ENCODE data around the gene LZIC.
"Not testable (repeated sequence)": the region's sequence is repeated elsewhere in the genome, so short reads cannot be mapped to it uniquely, and the experiment has no call there.

The LZIC gene

GRCh38 chr1:9942939-9943788 is at the start of gene LZIC, which contains the start of gene NMNAT1:
Gene LZIC, minus strand, starts transcription at chr1:9943391. Its CDS starts 6,772 bp downstream, at chr1:9936619.
Gene NMNAT1, plus strand, starts transcription at chr1:9943475. Its CDS starts 28,599 bp downstream, at chr1:9972074.
- DNase-seq: peak; percentile 81 to 83

- no peak for DNase-seq
Observed at GRCh38 chr1:9992910-9993309, 49.7 kb upstream of the LZIC start.

DNA sequence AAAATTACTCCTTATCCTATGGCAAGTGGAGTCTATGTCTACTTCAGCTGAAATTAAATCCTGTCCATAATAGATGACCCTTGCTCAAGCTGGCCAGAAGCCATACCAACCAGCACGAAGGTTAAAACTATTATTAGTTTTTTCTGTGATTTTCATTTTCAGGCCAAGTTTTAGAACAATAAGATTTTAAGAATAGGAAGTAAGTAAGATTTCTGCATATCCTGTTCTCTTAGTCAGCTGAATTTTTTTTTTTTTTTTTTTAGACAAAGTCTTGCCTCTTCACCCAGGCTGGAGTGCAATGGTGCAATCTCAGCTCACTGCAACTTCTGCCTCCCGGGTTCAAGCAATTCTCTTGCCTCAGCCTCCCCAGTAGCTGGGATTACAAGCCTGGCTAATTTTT is 47.8 kb upstream of the LZIC start:
- DNase-seq: no peak

DNA sequence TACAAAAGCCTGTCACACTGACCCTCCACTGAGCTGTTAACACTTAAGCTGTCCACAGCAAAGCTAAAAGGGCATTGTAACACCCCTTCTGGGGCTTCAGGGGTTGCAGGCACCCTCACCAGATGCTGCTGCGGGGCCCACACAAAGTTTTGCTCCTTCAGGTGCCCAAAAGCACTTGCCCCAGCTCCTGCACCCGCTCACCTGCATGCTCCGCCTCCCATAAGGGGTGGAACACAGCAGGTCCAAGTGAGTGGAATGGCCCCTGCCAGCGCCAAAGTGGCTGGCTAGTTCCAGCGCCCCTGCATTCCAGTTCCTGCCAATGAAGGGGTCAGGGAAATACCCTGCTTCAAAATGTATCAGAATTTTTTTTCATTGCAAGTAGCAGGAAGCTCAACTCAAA is 46.6 kb upstream of the LZIC start:
- DNase-seq: no peak

DNA sequence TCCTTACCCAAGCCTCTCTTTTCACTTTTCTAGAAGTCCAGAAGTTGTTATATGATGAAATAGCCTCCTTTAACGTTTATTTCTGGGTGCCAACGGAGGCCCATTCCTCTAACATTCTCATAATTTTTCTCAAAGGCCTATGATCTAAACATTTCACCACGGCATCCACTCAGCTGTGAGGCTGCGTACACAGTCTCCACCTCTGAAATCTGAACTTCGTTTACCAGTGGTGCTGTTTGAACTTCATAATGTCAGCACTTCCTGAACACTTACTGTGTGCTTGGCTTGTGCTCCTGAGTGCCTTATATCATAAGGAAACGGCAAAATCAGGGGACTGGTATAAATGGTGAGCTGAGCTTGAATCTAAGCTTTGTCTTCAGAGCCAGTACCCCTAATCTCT is 41.8 kb upstream of the LZIC start:
- no peak for DNase-seq

GRCh38 chr1:9984253-9984652 is 41.1 kb upstream of the LZIC start:
- DNase-seq: no peak

DNA sequence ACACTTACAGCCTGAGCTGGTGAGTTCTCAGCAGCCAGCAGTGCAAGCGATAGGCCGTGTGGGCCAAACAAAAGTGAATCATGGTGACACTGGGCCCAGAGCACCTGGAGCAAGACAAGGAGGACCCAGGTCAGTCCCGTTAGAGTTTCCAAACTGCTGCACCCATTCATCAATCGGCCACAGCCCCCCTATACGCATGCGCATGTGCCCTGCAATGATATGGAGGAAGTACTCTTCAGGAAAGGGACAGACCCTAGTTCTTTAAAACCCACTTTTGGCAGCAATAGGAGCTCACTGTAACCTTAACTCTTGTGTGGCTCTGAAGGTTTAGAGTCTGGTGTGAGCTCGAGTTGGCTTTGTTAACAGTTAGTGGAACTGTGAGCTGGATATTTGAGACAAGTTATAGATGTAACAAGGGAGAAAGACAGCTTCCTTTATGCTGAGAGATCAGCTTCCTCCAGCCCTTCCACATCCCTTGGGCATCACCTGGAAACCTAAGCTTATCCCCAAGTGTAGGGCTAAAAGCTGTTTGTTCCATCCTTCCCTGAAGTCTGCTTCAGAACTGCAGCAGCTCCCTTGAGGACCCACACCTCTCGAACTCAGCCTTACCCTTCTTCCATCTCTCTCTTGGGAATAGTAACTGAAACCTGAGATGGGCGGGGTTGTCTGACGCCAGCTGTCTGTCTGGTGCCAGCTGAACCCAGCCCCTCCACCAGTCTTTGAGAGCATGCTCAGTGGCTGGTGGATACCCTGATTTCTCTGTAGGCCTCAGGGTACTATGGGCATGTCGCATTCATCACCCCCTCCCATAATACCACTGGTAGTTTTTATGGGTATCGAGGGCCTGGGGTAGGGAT is 17.7 kb upstream of the LZIC start:
- DNase-seq: no peak

- DNase-seq: no peak
Observed at GRCh38 chr1:9960011-9960410, 16.8 kb upstream of the LZIC start.

GRCh38 chr1:9957726-9958125 is 14.5 kb upstream of the LZIC start:
- DNase-seq: no peak

DNA sequence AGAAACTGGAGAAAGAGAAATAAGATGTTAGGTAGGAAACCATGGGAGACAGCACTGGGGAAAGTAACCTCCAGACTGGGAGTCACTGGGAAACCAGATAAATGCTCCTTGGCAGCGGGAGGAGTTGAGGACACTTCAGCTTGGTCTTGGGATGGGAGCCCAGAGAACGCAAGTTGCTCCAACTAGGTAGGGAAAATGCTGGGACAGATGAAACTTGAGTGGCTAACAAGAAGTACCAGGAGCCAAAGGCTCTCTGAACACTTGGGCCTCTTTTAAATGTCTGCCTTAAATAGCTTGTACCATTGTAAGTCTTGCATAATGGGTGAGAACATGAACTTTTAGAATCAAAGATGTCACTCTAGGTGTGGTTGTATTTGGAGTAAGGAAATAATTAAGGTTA is 3.1 kb upstream of the LZIC start:
- DNase-seq: no peak

DNA sequence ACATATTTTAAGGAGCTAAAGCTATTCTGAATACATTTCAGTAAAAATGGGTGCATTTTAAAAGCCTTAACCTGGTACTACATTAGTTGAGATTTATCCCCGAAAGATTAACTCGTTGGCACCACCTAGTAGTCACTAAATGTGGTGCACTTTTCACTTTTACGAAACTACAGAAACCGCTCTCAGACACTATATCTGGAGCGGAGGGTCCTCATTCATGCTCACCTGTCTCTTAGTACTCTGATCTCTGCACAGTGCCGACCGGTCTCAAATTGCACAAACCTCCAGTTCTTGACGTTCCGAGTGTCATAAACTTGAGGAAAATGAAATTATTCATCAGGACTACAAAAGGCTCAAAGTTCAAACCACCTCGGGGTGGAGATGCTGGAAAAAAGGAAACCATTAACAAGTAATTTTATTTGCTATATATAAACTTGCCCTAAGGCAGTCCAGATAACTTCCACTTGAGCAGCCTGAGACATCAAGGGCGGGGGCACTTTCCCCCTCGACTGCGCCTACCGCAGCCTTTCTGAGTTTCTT is 722 bp downstream of the LZIC start:
- no peak for DNase-seq

- DNase-seq: no peak
Observed at GRCh38 chr1:9929431-9930385, 13.5 kb downstream of the LZIC start.

- no peak for DNase-seq
Observed at GRCh38 chr1:9927259-9927658, 15.9 kb downstream of the LZIC start.

GRCh38 chr1:9922342-9922741 is 20.8 kb downstream of the LZIC start:
- DNase-seq: no peak

DNA sequence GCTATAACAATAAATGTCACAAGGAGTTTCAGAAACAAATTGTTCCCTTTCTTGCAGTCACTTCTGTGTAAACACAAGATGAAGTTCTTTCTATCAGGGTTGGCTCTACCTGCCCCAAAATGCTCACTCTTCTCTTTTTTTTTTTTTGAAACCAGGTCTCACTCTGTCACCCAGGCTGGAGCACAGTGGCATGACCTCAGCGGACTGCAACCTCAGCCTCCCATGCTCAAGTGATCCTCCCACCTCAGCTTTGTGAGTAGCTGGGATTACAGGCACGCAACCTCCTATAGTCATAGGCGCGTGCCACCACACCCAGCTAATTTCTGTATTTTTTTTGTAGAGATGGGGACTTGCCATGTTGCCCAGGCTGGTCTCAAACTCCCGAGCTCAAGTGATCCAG is 22.6 kb downstream of the LZIC start:
- no peak for DNase-seq

DNA sequence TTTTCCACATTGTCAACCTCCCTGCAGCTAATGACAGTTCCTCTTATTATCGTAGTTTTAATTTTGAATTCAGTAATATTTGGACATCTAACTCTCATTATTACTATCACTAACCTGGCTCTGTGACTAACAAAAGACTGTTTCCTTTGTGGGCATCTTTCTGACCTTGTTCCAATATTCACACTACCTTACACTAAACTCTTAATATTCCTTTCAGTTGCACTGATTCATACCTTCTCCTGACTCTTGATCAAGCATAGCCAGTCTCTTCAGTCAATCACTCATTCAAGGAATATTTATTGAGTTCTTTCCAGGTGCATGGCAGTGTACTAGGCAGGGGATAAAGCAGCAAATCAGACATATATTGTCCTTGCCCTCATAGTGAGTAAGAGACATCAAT is 25.3 kb downstream of the LZIC start:
- DNase-seq: no peak

GRCh38 chr1:9917495-9917894 is 25.7 kb downstream of the LZIC start:
- DNase-seq: not testable (repeated sequence)

DNA sequence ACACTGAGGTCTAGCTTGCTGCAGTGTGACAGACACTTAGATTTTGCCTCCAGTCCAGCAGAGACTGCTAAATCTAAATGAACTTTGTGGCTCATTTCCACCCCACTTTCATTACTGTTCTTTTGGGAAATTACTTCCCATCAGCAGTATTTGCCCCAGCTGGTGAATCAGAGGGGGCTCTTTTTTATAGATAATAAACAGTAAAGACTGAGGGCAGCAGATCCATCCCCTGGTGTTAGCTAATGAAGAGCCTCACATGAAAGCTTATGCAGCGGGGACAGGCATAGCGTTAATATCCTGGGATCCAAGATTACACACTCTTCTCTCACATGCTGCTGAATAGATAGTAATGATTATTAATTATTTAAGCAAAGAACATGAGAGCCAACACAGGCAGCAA is 26.7 kb downstream of the LZIC start:
- DNase-seq: no peak

DNA sequence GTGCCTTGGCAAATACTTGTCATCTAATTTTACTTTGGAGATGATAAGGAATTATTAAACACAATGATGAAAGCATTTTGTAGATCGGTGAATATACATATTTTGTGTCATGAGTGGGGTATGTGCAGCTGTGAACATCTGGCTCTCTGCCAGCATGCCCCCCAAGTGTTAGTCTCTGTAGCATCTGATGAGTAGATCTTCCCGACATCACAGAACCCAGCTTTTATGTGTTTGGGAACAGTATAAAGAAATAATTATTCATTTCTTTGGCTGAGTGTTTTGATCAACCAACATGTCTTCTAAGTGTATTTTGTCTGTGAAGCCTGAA is 28.6 kb downstream of the LZIC start:
- DNase-seq: no peak

DNA sequence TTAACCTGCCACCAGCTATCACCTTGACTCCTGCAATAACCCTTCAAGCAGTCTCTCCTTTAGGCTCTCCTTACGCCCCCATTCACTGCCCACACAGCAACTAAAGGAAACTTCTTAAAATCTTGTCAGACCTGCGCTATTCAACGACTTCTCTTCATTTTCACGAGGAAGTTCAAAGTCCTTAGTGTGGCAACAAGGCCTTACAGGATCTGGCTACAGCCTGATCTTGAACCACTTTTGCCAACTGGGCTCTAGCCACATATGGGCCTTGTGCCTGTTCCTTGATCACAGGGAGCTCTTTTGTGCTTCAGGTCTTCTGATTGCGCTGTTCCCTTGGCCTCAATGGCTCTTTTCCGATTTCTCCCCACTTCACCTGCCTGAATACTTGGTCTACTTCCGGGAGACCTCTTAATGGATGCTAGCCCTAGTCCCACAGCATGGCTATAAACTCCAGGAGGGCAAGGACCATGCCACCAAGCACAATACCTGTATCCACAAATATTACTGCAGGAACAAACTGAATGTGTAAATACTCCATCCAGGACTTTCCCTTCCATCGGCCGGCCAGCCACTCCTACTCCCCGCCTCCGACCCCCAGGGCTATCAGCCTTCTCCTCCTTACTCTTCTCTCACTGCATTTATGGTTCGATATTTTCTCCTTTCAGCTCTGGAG is 30.8 kb downstream of the LZIC start:
- DNase-seq: no peak

- DNase-seq: peak; percentile 100
Observed at GRCh38 chr1:9910423-9911178, 32.6 kb downstream of the LZIC start.
